GM23338 (cell line): ENCODE data around the gene ARFIP1. TPM values are rescaled to one million over a fixed set of nuclear protein-coding genes. Genes with fewer than 3 reads are reported as not detected.

Experiments
- ATAC-seq: fragments of 200-7000 bp; cut with Tn5 transposase; 3 replicates; pipeline ENCODE4 v1.9.1; 2020
- DNase-seq: peaks from one replicate; pipeline ENCODE4 v3.0.0-alpha.2; 2015; ENCODE audit warnings: low spot score
- H2AFZ ChIP-seq: fragments of 200-600 bp; sonication (generic); 2 replicates; pipeline ENCODE4 v1.8.0; 2016; ENCODE audit warnings: antibody characterized with exemption, mild to moderate bottlenecking, moderate library complexity
- H3F3A ChIP-seq: fragments of 200-600 bp; sonication (generic); replicated peaks from 2 replicates; pipeline ENCODE4 v1.8.0; 2017; ENCODE audit warnings: antibody characterized with exemption, mixed run types, low read depth
- H3K27ac ChIP-seq: fragments of 200-600 bp; sonication (generic); 2 replicates; pipeline ENCODE4 v1.6.1; 2016; ENCODE audit warnings: low read depth
- H3K27me3 ChIP-seq: fragments of 200-600 bp; sonication (generic); 2 replicates; pipeline ENCODE4 v1.8.0; 2016; ENCODE audit warnings: mild to moderate bottlenecking, mixed run types, moderate library complexity; ENCODE audit not compliant: insufficient read depth
- H3K36me3 ChIP-seq: fragments of 200-600 bp; sonication (generic); 2 replicates; pipeline ENCODE4 v1.8.0; 2016; ENCODE audit warnings: mild to moderate bottlenecking; ENCODE audit not compliant: insufficient read depth
- H3K4me1 ChIP-seq: fragments of 200-600 bp; sonication (generic); 2 replicates; pipeline ENCODE4 v1.8.0; 2016; ENCODE audit warnings: mild to moderate bottlenecking, moderate library complexity; ENCODE audit not compliant: insufficient read depth
- H3K4me2 ChIP-seq: fragments of 200-600 bp; sonication (generic); 2 replicates; pipeline ENCODE4 v1.7.1; 2017; ENCODE audit warnings: mixed run types
- H3K4me3 ChIP-seq: fragments of 200-600 bp; sonication (generic); 2 replicates; pipeline ENCODE4 v1.6.1; 2016; ENCODE audit warnings: mixed run types
- H3K79me2 ChIP-seq: fragments of 200-600 bp; sonication (generic); replicated peaks from 2 replicates; pipeline ENCODE4 v1.8.0; 2017; ENCODE audit warnings: mild to moderate bottlenecking; ENCODE audit not compliant: insufficient read depth
- H3K9me2 ChIP-seq: fragments of 200-600 bp; sonication (generic); 2 replicates; pipeline ENCODE4 v1.8.0; 2017; ENCODE audit not compliant: insufficient read depth
- H4K20me1 ChIP-seq: fragments of 200-600 bp; sonication (generic); replicated peaks from 2 replicates; pipeline ENCODE4 v1.8.0; 2017; ENCODE audit warnings: mild to moderate bottlenecking; ENCODE audit not compliant: insufficient read depth
- H3K27ac Mint-ChIP-seq: 2 replicates; pipeline ENCODE4 v1.8.0; 2020; ENCODE audit warnings: inconsistent platforms, mild to moderate bottlenecking, moderate library complexity, mixed read lengths
- H3K27me3 Mint-ChIP-seq: 3 replicates; pipeline ENCODE4 v1.8.0; 2022; ENCODE audit warnings: low read depth, mild to moderate bottlenecking, moderate library complexity, mixed read lengths, inconsistent platforms; ENCODE audit not compliant: insufficient read depth, poor library complexity
- H3K36me3 Mint-ChIP-seq: 3 replicates; pipeline ENCODE4 v1.8.0; 2021; ENCODE audit warnings: low read depth, mild to moderate bottlenecking, inconsistent platforms, moderate library complexity, mixed read lengths
- H3K4me1 Mint-ChIP-seq: 3 replicates; pipeline ENCODE4 v1.8.0; 2020; ENCODE audit warnings: mild to moderate bottlenecking, inconsistent platforms, mixed read lengths
- H3K4me3 Mint-ChIP-seq: 3 replicates; pipeline ENCODE4 v1.8.0; 2021; ENCODE audit warnings: moderate library complexity, mild to moderate bottlenecking, inconsistent platforms, mixed read lengths
- H3K9me3 Mint-ChIP-seq: 3 replicates; pipeline ENCODE4 v1.8.0; 2020; ENCODE audit warnings: moderate library complexity, mild to moderate bottlenecking, inconsistent platforms, mixed read lengths
- CREB1 ChIP-seq: fragments of 250-450 bp; sonication (Bioruptor Pico); IDR thresholded peaks from 2 replicates; pipeline ENCODE4 v1.5.0; 2020; ENCODE audit warnings: low read depth, mild to moderate bottlenecking, moderate library complexity
- EZH2 ChIP-seq: fragments of 200-600 bp; sonication (generic); IDR thresholded peaks from one replicate; pipeline ENCODE4 v1.8.0; 2017; ENCODE audit warnings: antibody characterized with exemption, mild to moderate bottlenecking, low read depth; ENCODE audit not compliant: unreplicated experiment
- EZH2phosphoT487 ChIP-seq: fragments of 200-600 bp; sonication (generic); IDR thresholded peaks from one replicate; pipeline ENCODE4 v1.8.1; 2018; ENCODE audit warnings: antibody characterized with exemption; ENCODE audit not compliant: unreplicated experiment
- JUNB ChIP-seq: IDR thresholded peaks from one replicate; pipeline ENCODE4 v1.6.1; 2016; ENCODE audit warnings: antibody characterized with exemption; ENCODE audit not compliant: unreplicated experiment
- NANOG ChIP-seq: IDR thresholded peaks from 2 replicates; pipeline ENCODE4 v1.6.1; 2016; ENCODE audit warnings: antibody characterized with exemption, borderline replicate concordance
- POLR2AphosphoS5 ChIP-seq: IDR thresholded peaks from 2 replicates; pipeline ENCODE4 v1.6.1; 2016; ENCODE audit warnings: antibody characterized with exemption, low read depth
- STAT1 ChIP-seq: IDR thresholded peaks from one replicate; pipeline ENCODE4 v1.6.1; 2016; ENCODE audit warnings: antibody characterized with exemption; ENCODE audit not compliant: unreplicated experiment
- ZNF114 ChIP-seq: fragments of 250-450 bp; sonication (Bioruptor Pico); IDR thresholded peaks from 2 replicates; pipeline ENCODE4 v1.5.0; 2020; ENCODE audit warnings: mild to moderate bottlenecking, moderate library complexity
- ZNF331 ChIP-seq: fragments of 250-450 bp; sonication (Bioruptor Pico); IDR thresholded peaks from 2 replicates; pipeline ENCODE4 v1.5.0; 2020; ENCODE audit warnings: low read depth, mild to moderate bottlenecking, moderate library complexity
- ZNF462 ChIP-seq: fragments of 250-450 bp; sonication (Bioruptor Pico); IDR thresholded peaks from 2 replicates; pipeline ENCODE4 v1.5.0; 2020; ENCODE audit warnings: mild to moderate bottlenecking, moderate library complexity
- polyA plus RNA-seq: library from polyadenylated mRNA; unstranded; fragments of >200 nt; fragmentation: Nextera tagmentation; extraction: Ambion mirVana; gene quantifications from 2 replicates; pipeline ENCODE4 v1.2.1, GENCODE V29; 2016
- total RNA-seq: library from RNA; depleted of rRNA; stranded (reverse); fragments of >200 nt; shearing (Covaris generic); gene quantifications from 2 replicates; pipeline ENCODE4 v1.2.3, GENCODE V29; 2014
- TF ChIP-seq, protein P1 (sequence below): IDR thresholded peaks from 2 replicates; pipeline ENCODE4 v1.6.1; 2016; ENCODE audit warnings: antibody characterized with exemption
- TF ChIP-seq, protein P2 (sequence below), 2 experiments: fragments of 200-600 bp in 1 of 2; sonication (generic) in 1 of 2; conservative IDR thresholded peaks; 2 replicates each; pipeline versions ENCODE4 v1.5.1 to v1.6.1; 2016 to 2017; ENCODE audit warnings: antibody characterized with exemption in 2 of 2, low read depth in 2 of 2, mild to moderate bottlenecking in 2 of 2, moderate library complexity in 1 of 2
- TF ChIP-seq, protein P3 (sequence below): IDR thresholded peaks from one replicate; pipeline ENCODE4 v1.6.1; 2018; ENCODE audit warnings: antibody characterized with exemption; ENCODE audit not compliant: unreplicated experiment

ARFIP1 gene
- total and polyA plus RNA-seq, 2 experiments from 2014 or later: 46.0 to 49.6 TPM

DNA sequence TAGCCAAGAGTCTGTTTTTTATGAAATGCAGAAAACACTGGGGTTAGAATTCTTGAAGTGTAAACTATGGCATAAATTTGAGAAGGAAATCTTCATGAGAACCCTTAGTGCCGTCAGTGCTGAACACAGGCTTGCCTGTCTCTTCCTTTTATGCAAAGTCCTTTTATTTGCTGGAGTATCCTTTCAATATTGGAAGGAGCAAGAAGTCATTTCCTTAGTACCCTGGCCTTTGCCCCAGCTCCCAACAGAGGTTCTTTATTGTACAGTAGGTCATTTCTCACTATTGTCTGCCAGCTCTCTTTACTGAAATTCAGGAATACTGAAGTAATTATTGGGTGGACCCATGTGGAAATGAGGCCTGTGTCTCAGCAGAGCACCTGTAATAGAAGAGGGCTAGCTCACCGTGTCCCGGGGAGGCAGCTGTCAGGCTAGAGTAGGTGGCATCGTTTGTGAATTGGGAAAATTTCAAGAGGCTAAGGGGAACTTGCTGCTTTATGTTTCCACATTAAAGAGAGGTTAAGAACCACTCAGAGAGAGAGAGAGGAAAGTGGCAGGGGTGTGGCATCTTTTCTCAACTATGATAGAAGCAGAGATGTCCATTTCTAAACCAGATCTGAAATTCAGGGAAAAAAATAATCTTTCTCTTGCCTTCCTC, 165.0 kb downstream of the ARFIP1 start:
- 0 out of 2 replicates have a peak overlapping the region, but pooled peaks have one; percentile 21 for H3K27ac ChIP-seq

More for the DNA sequence above, 165.0 kb downstream of the ARFIP1 start:
- Histone ChIP-seq H2AFZ (no peak overlapping the region), H3K36me3 (peaks cover 27% of the 10 kb centered on the region), H3K4me2 (no peak overlapping the region), H3F3A (no peaks in the 10 kb centered on the region), H3K9me2 (no peaks in the 10 kb centered on the region), H3K4me3 (no peak overlapping the region), H3K4me1 (peaks cover 28% of the 10 kb centered on the region), H3K79me2 (peaks cover 96% of the 10 kb centered on the region), H4K20me1 (peaks cover 37% of the 10 kb centered on the region), H3K27me3 (no peaks in the 10 kb centered on the region)
- Mint-ChIP-seq H3K9me3 (no peaks in the 10 kb centered on the region), H3K36me3 (peaks cover 54% of the 10 kb centered on the region), H3K4me3 (no peak overlapping the region), H3K4me1 (peaks cover 27% of the 10 kb centered on the region), H3K27ac (no peak overlapping the region), H3K27me3 (peaks cover 6% of the 10 kb centered on the region)
- ATAC-seq (no peak), DNase-seq (no peak)
- TF ChIP-seq ZNF114 (CRISPR knock-in tag): no peak
- no peak for TF ChIP-seq POLR2AphosphoS5
- TF ChIP-seq CREB1: no peak
- TF ChIP-seq NANOG: no peak
- TF ChIP-seq, protein P1, sequence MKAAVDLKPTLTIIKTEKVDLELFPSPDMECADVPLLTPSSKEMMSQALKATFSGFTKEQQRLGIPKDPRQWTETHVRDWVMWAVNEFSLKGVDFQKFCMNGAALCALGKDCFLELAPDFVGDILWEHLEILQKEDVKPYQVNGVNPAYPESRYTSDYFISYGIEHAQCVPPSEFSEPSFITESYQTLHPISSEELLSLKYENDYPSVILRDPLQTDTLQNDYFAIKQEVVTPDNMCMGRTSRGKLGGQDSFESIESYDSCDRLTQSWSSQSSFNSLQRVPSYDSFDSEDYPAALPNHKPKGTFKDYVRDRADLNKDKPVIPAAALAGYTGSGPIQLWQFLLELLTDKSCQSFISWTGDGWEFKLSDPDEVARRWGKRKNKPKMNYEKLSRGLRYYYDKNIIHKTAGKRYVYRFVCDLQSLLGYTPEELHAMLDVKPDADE: no peak
- no peak for TF ChIP-seq JUNB
- TF ChIP-seq, protein P2, sequence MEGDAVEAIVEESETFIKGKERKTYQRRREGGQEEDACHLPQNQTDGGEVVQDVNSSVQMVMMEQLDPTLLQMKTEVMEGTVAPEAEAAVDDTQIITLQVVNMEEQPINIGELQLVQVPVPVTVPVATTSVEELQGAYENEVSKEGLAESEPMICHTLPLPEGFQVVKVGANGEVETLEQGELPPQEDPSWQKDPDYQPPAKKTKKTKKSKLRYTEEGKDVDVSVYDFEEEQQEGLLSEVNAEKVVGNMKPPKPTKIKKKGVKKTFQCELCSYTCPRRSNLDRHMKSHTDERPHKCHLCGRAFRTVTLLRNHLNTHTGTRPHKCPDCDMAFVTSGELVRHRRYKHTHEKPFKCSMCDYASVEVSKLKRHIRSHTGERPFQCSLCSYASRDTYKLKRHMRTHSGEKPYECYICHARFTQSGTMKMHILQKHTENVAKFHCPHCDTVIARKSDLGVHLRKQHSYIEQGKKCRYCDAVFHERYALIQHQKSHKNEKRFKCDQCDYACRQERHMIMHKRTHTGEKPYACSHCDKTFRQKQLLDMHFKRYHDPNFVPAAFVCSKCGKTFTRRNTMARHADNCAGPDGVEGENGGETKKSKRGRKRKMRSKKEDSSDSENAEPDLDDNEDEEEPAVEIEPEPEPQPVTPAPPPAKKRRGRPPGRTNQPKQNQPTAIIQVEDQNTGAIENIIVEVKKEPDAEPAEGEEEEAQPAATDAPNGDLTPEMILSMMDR (conservative IDR thresholded peaks at IDR 0.05; ENCODE audit: low read depth in 2 of 2): no peak
- no peak for TF ChIP-seq STAT1
- no peak for TF ChIP-seq ZNF462 (CRISPR knock-in tag)
- TF ChIP-seq, protein P3, sequence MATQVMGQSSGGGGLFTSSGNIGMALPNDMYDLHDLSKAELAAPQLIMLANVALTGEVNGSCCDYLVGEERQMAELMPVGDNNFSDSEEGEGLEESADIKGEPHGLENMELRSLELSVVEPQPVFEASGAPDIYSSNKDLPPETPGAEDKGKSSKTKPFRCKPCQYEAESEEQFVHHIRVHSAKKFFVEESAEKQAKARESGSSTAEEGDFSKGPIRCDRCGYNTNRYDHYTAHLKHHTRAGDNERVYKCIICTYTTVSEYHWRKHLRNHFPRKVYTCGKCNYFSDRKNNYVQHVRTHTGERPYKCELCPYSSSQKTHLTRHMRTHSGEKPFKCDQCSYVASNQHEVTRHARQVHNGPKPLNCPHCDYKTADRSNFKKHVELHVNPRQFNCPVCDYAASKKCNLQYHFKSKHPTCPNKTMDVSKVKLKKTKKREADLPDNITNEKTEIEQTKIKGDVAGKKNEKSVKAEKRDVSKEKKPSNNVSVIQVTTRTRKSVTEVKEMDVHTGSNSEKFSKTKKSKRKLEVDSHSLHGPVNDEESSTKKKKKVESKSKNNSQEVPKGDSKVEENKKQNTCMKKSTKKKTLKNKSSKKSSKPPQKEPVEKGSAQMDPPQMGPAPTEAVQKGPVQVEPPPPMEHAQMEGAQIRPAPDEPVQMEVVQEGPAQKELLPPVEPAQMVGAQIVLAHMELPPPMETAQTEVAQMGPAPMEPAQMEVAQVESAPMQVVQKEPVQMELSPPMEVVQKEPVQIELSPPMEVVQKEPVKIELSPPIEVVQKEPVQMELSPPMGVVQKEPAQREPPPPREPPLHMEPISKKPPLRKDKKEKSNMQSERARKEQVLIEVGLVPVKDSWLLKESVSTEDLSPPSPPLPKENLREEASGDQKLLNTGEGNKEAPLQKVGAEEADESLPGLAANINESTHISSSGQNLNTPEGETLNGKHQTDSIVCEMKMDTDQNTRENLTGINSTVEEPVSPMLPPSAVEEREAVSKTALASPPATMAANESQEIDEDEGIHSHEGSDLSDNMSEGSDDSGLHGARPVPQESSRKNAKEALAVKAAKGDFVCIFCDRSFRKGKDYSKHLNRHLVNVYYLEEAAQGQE: no peak
- no peak for TF ChIP-seq EZH2phosphoT487
- TF ChIP-seq EZH2: no peak
- no peak for TF ChIP-seq ZNF331 (CRISPR knock-in tag)
